Left lung (tissue), 10 donors: Measurements from ENCODE around the gene MRGPRD. TPM values are rescaled to one million over a fixed set of nuclear protein-coding genes. Genes with fewer than 3 reads are reported as not detected.

Experiments used
- ATAC-seq: fragments of 200-7000 bp; cut with Tn5 transposase; one replicate; pipeline ENCODE4 v1.9.1; 2020; ENCODE audit warnings: moderate library complexity
- DNase-seq, 4 donors: peaks; one replicate each; pipeline ENCODE4 v3.0.0-alpha.2; 2013 to 2020
- H3K27ac ChIP-seq, 2 donors: fragments of 200-600 bp; sonication (generic) in 1 of 2; one replicate each; pipeline versions ENCODE4 v1.5.0 to v1.8.0; 2020 to 2021
- H3K27me3 ChIP-seq, 2 donors: fragments of 200-600 bp; sonication (generic) in 1 of 2; one replicate each; pipeline versions ENCODE4 v1.5.0 to v1.8.0; 2020 to 2021
- H3K36me3 ChIP-seq, 2 donors: fragments of 200-600 bp; sonication (generic) in 1 of 2; one replicate each; pipeline versions ENCODE4 v1.5.0 to v1.8.0; 2020 to 2021
- H3K4me1 ChIP-seq, 2 donors: fragments of 200-600 bp; one replicate each; pipeline ENCODE4 v1.8.0; 2021
- H3K4me3 ChIP-seq, 2 donors: fragments of 200-600 bp; sonication (generic) in 1 of 2; one replicate each; pipeline versions ENCODE4 v1.5.0 to v1.8.0; 2020 to 2021; ENCODE audit warnings: mild to moderate bottlenecking in 1 of 2
- H3K9me3 ChIP-seq, 2 donors: fragments of 200-600 bp; sonication (generic) in 1 of 2; one replicate each; pipeline versions ENCODE4 v1.5.0 to v1.8.0; 2020 to 2021
- intact Hi-C, 2 donors: fragments of 100-400 bp; cut with DNase I; formaldehyde crosslinking; loops; one replicate each; pipeline versions ENCODE4 v1.11.2 to v1.14.2; 2022
- polyA plus RNA-seq, 6 donors: library from polyadenylated mRNA; unstranded; fragments of 120-200 nt; gene quantifications; one replicate each; pipeline ENCODE4 v1.2.1, GENCODE V29; 2013; ENCODE audit not compliant: insufficient read length in 6 of 6
- total RNA-seq, 2 donors: library from RNA; stranded (reverse); fragmentation: NEBNext Ultra II Directional; extraction: Animal tissue kit (Norgen Biotek cat#: 25700); gene quantifications; one replicate each; pipeline ENCODE4 v1.2.1, GENCODE V29; 2021
- TF ChIP-seq, protein P1 (sequence below), 2 donors: fragments of 200-600 bp; sonication (generic) in 1 of 2; IDR thresholded peaks; one replicate each; pipeline versions ENCODE4 v1.5.0 to v1.8.0; 2021; ENCODE audit warnings: antibody characterized with exemption in 2 of 2
- donor health status: DM: no; HTN: yes; CAD: no.
- donor health status: DM: no; HTN: no; CAD: no.

The MRGPRD gene
- total and polyA plus RNA-seq, 8 donors = not detected

DNA sequence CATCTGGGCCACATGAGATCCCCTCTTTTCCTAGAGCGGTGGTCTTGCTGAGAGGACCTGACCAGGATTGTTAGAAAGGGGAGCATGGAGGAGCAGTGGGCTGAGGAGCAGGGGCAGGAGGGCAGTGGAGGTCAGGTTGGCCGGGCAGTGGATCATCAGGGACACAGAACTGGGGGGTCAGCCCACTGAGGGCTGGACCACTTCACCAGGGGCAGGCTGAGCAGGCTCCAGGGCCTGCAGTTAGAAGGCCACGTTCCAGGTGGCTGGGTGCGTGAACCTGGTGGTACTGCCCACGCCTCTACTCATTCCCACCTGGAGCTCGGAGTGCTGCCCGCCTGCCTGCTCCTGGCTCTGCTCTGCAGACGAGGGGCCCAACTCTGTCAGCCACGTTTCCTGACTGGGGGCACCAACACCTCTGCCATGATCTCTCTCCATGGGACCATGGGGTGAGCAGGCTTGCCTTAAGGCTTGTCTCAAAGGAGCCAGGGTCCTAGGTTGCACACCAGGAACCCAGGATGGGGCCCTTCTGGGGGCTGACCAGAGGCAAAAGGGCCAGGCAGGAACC, 22.6 kb upstream of the MRGPRD start:
- H3K4me3 ChIP-seq = no peak overlapping the region
- TF ChIP-seq, protein P1, sequence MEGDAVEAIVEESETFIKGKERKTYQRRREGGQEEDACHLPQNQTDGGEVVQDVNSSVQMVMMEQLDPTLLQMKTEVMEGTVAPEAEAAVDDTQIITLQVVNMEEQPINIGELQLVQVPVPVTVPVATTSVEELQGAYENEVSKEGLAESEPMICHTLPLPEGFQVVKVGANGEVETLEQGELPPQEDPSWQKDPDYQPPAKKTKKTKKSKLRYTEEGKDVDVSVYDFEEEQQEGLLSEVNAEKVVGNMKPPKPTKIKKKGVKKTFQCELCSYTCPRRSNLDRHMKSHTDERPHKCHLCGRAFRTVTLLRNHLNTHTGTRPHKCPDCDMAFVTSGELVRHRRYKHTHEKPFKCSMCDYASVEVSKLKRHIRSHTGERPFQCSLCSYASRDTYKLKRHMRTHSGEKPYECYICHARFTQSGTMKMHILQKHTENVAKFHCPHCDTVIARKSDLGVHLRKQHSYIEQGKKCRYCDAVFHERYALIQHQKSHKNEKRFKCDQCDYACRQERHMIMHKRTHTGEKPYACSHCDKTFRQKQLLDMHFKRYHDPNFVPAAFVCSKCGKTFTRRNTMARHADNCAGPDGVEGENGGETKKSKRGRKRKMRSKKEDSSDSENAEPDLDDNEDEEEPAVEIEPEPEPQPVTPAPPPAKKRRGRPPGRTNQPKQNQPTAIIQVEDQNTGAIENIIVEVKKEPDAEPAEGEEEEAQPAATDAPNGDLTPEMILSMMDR (IDR thresholded peaks at IDR 0.05) = no peak
- H3K9me3 ChIP-seq = no peaks in the 10 kb centered on the region
- H3K27ac ChIP-seq = no peak overlapping the region
- ATAC-seq (no peak), DNase-seq (peak in 1 of 4 donors; percentile 30)
- H3K36me3 ChIP-seq = no peaks in the 10 kb centered on the region
- intact Hi-C loops = no loop called here
- H3K4me1 ChIP-seq = peaks cover 0 to 7% of the 10 kb centered on the region in 2 donors
- H3K27me3 ChIP-seq = peaks cover 0 to 70% of the 10 kb centered on the region in 2 donors

DNA sequence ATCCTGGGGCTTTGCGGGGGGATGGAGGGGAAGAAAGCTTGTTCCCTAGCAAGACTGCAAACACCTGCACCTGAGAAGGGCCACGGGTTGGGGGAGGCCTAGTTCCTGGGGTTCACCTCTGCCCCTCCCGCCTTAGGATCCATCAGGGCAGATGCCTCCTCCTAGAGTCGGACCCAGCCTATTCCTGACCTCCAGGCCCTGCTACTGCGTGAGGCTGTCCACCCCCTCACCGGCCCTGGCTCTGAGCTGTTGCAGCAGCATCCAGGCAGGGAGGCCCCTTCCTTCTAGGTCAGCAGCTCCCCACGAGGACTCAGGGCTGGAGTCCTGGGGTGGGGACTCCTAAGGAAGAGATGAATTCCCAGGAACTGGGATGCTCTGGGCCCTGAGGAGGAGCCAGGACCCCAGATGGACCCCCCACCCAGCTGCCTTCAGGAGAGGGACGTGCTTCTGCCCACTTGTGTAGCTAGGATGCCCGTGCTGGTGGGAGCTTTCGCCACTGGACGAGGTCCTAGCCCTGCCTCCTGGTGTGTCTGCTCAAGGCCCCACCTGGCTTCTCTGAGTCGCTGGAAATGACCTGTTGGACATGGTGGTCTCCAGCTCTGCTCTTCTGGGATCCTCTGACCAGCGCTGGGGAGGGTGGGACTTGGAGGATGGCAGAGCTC, 21.9 kb upstream of the MRGPRD start:
- peak in 2 of 4 donors; percentile 22 to 41 for DNase-seq
- Histone ChIP-seq H3K27ac (no peak overlapping the region), H3K4me3 (no peak overlapping the region), H3K36me3 (no peaks in the 10 kb centered on the region), H3K27me3 (peaks cover 0 to 64% of the 10 kb centered on the region in 2 donors), H3K4me1 (peaks cover 0 to 7% of the 10 kb centered on the region in 2 donors), H3K9me3 (no peaks in the 10 kb centered on the region)
- intact Hi-C loops = no loop called here
- TF ChIP-seq, protein P1 (IDR thresholded peaks at IDR 0.05) = no peak
- ATAC-seq = no peak

DNA sequence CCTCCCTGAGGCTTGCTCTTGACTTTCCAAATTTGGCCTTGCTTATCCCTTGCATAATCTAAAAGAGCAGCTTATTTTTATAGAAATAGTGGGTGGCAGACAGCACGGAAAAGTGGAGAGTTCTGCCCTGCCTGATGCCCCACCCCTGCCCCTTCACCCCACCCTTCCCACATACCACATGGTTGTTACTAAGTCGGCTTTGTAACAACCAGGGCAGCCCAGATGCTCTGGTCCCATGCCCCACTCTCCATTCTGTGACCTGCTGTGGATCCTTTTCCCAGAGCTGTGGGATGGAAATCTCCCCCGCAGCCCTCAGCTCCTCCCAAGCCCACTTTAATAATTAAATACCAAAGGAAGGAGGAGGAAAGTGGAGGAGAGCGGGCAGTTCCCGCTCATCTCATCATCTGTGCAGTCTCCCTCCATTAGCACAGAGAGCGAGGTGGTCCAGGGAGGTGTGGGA, 21.4 kb upstream of the MRGPRD start:
- Histone ChIP-seq H3K36me3 (no peaks in the 10 kb centered on the region), H3K27me3 (peaks cover 0 to 59% of the 10 kb centered on the region in 2 donors), H3K4me1 (peaks cover 0 to 7% of the 10 kb centered on the region in 2 donors), H3K4me3 (no peak overlapping the region), H3K27ac (no peak overlapping the region), H3K9me3 (no peaks in the 10 kb centered on the region)
- intact Hi-C loops = no loop called here
- peak in 1 of 4 donors; percentile 5 for DNase-seq
- no peak for ATAC-seq
- TF ChIP-seq, protein P1 (IDR thresholded peaks at IDR 0.05) = no peak

DNA sequence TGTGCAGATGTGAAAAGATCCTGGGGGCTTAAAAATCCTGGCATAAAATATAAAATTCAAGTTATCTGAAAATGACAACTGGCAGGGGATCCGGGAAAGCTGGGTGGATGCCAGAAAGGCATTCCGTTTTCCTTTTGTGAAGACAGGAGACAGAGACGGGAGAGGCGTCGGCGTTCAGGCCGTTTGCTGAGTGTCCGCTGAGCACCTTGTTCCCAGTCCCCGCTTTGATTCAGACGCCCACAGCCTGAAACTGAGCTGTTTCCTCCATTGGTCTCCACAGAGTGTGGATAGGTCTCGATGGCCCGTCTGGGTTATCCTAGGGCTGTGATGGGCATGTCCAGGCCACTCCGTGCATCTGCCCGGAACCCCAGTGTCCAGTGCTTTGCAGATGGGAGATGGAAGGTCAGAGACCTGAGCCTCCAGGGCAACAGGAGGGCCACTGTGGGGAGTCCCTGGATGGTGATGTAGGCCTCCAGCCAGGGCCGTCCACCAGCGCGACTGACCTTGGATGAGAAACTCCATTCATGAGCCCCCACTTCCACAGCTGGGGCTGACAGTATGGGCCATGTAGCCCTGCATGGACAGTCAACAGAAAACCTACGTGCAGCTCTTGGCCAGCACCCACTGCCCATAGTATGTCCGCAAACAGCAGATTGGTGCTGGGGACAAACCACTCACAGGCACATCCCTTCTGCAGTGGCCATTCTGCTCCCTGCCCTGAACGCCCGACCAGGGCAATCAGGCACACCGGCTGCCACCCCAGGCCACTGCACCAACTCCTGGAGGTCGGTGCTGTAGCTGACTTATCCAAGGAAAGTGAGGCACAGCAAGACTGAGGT, 20.7 kb upstream of the MRGPRD start:
- intact Hi-C loops = no loop called here
- Histone ChIP-seq H3K36me3 (no peaks in the 10 kb centered on the region), H3K9me3 (no peaks in the 10 kb centered on the region), H3K27me3 (peaks cover 0 to 53% of the 10 kb centered on the region in 2 donors), H3K27ac (no peak overlapping the region), H3K4me3 (no peak overlapping the region), H3K4me1 (peaks cover 0 to 7% of the 10 kb centered on the region in 2 donors)
- DNase-seq (peak in 2 of 4 donors; percentile 26 to 58), ATAC-seq (no peak)
- TF ChIP-seq, protein P1 (IDR thresholded peaks at IDR 0.05) = no peak

DNA sequence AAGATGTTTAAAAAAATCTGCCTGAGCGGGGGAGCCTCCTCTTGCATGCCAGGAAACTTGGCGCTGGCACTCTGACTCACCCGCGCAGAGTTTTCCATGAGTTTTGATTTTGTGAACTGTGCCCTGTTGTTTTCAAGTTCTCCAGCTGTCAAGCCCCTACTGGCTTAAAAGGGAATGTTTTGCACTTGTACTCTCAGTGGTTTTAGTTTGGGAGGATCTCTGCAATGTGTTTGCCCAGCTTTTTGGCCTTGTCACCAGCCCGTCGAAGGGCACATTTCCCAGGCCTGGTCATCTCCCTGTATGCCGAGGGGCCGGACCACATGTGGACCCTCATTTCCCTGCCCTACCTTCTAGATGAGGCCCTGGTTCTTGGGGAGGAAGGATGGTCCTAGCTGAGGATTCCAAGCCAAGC, 20.1 kb upstream of the MRGPRD start:
- TF ChIP-seq, protein P1 (IDR thresholded peaks at IDR 0.05) = no peak
- Histone ChIP-seq H3K4me3 (no peak overlapping the region), H3K36me3 (no peaks in the 10 kb centered on the region), H3K9me3 (no peaks in the 10 kb centered on the region), H3K27me3 (peaks cover 0 to 46% of the 10 kb centered on the region in 2 donors), H3K27ac (no peak overlapping the region), H3K4me1 (peaks cover 0 to 7% of the 10 kb centered on the region in 2 donors)
- intact Hi-C loops = no loop called here
- DNase-seq (peak; percentile 13 to 59 (median 30)), ATAC-seq (peak; percentile 45)
